GF-D8 (cell line): ENCODE results near the gene S1PR4.
A peak's percentile ranks its signal among the peaks of the same experiment; 100 is the strongest.
"Not testable (repeated sequence)": the region's sequence is repeated elsewhere in the genome, so short reads cannot be mapped to it uniquely, and the experiment has no call there.

ENCODE experiments used
- DNase-seq: peaks from one replicate; lab custom pipeline; 2025; lab: John Stamatoyannopoulos, UW

S1PR4 gene

DNA sequence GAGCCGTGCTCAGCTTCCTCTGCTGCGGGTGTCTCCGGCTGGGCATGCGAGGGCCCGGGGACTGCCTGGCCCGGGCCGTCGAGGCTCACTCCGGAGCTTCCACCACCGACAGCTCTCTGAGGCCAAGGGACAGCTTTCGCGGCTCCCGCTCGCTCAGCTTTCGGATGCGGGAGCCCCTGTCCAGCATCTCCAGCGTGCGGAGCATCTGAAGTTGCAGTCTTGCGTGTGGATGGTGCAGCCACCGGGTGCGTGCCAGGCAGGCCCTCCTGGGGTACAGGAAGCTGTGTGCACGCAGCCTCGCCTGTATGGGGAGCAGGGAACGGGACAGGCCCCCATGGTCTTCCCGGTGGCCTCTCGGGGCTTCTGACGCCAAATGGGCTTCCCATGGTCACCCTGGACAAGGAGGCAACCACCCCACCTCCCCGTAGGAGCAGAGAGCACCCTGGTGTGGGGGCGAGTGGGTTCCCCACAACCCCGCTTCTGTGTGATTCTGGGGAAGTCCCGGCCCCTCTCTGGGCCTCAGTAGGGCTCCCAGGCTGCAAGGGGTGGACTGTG is 1.2 kb downstream of the S1PR4 start:
- no peak for DNase-seq

DNA sequence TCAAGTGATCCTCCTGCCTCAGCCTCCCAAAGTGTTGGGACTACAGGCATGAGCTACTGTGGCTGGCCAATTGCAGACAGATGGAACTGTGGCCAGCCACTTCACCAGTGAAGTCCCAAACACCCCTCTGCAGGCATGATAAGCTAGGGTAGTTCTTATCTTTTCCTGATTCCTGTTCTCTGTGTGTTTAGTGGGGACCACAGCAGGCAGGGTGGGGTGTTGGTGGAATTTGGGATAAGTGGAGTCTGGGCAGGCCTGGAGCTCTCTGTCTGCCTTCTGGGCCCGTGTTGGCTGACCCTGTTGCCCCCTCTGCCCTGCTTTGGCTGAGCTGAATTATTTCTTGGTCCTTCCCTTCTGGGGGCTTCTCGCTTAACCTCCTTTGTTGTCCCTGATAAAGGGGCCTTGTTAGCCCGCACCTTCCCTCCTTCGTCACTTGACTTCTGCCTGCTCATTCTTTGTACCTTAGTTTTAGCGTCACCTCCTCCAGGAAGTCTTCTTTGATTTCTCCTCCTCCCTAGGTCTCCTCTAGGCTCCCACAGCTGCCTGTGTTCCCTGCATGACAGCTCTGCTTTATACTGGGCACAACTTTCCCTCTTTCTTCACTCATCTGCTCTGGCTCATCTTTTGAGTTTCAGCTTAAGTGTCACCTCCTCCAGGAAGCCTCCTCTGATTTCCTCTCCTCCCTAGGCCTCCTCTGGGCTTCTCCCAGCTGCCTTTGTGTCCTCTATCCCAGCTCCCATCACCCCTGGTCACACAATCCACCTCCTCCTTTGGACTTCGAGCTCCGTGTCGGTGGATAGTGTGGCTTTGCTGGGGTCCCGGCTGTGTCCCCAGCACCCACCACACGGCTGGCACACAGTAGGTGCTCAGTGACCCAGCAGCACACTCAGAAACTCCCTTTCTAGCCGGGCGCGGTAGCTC is 5.4 kb downstream of the S1PR4 start:
- DNase-seq, result no peak

DNA sequence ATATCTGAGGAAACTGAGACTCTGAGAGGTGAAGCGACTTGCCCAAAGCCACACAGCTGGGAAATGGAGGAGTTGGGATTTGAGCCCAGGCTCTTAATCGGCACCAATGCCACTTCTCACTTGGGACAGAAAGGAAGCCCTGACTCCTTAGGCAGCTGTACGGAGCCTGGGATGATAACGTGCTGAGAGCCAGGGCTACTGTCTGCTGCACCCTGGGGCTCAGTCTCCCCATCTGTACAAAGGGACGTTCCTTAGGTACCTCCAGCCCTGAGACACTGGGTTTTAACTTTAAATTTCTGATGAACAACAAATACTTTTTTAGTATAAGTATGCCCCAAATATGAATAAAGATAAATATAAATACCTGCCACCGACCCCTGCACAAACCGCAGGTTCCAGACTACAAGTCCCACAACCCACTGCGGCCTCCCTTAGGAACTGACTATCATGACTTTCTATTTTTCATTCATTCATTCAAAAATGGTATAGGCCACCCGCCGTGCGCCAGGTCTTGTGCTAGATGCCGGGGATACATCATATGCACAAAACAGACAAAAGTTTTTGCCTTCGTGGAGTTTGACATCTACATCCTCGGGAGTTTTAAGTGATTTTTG is 6.4 kb downstream of the S1PR4 start:
- no peak for DNase-seq

GRCh38 chr19:3185461-3186159 is 7.0 kb downstream of the S1PR4 start, which contains the start of gene NCLN:
TSS of gene NCLN (plus strand) at chr19:3185930. CDS start at chr19:3186031, 101 bp downstream.
- peak; percentile 83 for DNase-seq

GRCh38 chr19:3186160-3186688 is 7.7 kb downstream of the S1PR4 start:
- DNase-seq, result no peak

DNA sequence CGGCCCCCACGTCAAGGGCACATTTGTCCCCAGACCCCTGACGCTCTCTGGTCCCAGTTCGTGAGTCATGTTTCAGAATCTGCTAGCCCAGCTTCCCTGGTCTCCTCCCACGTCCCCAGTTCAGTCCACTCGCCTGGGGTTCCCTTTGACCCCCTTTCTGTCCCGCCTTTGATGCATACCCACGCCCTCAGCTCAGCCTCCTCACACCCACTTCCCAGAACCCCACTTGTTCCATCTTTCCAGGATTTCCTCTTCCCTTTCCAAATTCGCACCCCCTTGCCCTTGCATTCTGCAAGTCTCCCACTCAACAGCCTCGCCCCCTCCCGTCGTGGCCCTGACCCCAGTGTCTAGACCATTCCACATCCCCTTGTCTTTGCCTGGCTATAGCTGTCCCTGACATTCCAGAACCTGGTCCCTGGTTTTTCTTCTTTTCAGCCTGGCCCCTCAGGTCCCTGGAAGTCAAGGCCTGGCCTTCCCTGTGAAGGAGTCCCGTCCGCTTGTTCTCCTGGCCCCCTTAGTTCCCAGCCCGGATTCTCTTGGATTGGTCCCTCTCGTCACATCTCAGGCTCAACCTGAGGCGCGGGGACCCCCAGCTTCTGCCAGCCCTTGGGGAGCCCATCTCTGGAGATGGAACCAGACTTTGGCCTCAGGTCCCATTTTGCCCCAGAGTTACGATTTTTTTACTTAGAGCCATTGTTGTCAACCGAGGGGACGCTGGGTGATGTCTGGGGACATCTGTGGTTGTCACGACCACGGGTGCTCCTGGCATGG is 8.5 kb downstream of the S1PR4 start:
- DNase-seq, result no peak

DNA sequence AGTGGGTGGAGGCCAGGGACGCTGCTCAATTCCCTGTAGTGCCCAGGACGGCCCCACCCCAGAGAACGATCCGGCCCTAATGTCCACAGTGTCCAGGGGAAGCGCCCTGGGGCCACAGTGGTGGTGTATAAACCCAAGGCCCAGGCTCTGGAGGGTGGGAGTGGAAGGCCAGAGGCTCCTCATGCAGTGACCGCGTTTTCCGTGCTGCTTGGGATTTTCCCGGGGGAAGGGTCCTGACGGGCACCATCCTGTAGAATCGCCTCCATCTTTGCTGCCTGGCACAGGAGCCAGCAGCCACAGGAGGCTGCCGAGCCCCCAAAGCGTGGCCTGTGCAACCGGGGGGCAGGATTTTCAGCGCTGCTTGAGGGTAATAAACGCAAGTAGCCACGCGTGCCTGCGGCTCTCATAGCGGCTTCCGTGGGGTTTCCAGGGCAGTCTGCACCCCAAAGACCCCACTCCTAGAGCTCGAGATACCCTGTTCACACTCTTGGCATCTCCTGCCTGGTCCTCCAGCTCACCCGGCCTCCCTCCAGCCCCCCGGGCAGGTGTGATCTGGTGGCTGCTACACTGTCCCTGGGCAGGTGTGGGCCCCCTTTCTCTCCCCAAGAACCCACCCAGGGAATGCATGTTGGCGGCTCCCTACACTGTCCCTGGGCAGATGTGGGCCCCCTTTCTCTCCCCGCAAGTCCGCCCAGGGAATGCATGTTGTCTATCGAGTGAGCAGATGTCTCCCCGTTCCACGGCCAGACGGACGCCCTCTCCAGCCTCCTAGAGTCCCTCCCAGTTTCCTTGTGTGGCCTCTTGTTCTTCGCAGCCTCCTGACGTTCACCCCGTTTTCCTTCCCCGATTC is 9.3 kb downstream of the S1PR4 start:
- DNase-seq, result no peak

DNA sequence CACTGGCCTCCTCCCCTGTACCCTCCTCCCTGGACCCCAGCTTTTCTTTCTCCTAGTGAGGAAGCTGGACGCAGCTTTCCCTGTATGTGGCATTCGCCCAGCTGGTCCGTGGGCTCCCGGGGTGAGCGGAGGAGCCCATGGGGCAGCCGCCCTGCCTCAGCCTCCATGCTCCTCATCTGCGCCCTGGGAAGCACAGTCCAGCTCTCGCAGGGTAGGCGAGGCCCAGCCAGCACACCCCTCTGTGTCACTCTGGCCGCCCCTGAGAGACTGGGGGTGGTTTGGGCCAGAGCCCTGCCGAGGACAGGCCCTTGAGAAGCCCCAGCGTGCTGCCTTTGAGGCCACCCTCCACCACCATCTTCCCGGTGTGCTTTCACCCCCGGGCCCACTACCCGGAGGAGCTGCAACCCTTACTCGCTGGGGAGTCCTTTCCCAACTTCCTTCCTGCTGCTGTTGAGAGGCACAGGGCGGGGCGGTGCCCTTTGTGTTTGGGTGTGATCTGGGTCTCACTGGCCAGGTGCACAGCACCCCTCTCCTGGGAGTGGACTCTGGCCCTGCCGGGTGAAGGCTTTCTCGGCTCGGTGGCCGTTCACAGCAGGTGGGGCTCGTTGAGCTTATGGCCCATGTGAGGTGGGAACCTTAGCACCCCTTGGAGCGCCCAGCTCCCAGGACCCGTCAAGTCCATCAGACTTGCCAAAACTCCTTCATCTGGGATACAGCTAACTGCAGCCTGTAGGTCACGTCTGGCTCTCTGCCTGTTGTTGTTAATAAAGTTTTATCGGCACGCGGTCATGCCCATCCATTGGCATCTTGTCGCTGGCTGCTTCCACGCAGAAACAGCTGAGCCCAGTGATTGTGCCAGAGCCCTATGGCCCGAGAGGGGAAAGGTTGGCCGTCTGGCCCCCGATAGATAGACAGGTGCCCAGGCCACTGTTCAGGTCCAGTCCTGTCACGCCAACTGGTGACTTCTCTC is 10.3 kb downstream of the S1PR4 start:
- DNase-seq, result peak; percentile 64

DNA sequence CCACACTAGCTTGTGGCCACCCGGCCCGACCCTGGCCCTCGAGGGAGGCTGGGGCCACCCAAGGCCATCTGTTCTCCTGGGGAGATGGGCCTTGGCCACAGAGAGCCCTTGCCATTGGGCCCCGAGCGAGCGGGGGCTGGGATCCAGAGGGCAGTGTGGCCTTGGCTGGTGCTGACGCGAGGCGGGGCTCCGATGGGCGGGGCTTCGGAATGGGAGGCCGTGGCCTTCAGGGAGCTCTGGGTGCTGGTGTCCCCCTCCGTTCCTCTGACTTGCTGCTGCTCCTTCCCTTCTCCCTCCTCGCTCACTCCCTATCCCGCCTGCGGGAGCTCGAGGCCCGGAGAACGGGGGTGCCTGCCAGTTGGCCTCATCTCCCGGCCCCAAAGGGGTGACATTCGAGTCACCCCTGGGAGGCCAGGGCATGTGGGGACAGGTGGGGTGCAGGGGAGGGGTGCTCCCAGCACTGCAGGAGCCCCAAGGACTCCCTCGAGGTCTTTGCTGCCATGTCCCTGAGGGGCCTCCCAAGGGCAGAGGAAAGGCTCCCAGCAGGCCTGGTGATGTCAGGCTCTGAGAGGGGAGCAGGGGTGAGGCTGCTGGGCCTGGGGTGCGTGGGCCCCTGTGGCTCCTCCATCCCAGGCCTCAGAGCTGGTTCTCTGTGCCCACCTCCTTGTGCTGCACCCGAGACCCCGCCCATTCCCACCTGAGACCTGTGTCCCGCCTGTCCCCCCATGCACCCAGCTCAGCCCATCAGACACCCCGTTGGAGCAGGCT is 11.3 kb downstream of the S1PR4 start:
- DNase-seq, result no peak

DNA sequence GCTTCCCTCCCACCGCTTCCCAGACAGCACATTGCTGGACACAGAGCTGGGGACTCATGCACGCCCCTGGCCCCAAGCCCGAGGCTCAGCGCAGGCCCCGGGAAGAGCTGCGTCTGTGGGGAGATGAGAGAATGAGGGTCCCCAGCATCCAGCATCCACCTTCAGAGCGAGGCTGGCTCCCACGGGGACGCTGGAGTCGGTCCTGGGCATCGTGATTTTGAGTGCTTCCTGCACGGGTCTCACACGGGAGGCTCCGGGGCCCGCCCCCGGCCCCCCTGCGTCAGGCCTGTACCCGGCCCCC is 11.9 kb downstream of the S1PR4 start:
- no peak for DNase-seq

- DNase-seq, result no peak
Observed at GRCh38 chr19:3190921-3191805, 12.6 kb downstream of the S1PR4 start.

- not testable (repeated sequence) for DNase-seq
Observed at GRCh38 chr19:3191806-3192104, 13.2 kb downstream of the S1PR4 start.

- no peak for DNase-seq
Observed at GRCh38 chr19:3192228-3192635, 13.7 kb downstream of the S1PR4 start.

- no peak for DNase-seq
Observed at GRCh38 chr19:3192684-3193083, 14.1 kb downstream of the S1PR4 start.

GRCh38 chr19:3193256-3194105 is 14.9 kb downstream of the S1PR4 start:
- DNase-seq, result peak; percentile 82

- DNase-seq, result no peak
Observed at GRCh38 chr19:3194106-3195087, 15.8 kb downstream of the S1PR4 start.
